NCI-H2171 treated with DMSO at 0.1 percent for 48 hours (cell line): ENCODE data around the gene PGAP6.
"Not testable (repeated sequence)": the region's sequence is repeated elsewhere in the genome, so short reads cannot be mapped to it uniquely, and the experiment has no call there.

Experiments
- DNase-seq: peaks from one replicate; lab custom pipeline; 2025; lab: John Stamatoyannopoulos, UW

PGAP6 gene

DNA sequence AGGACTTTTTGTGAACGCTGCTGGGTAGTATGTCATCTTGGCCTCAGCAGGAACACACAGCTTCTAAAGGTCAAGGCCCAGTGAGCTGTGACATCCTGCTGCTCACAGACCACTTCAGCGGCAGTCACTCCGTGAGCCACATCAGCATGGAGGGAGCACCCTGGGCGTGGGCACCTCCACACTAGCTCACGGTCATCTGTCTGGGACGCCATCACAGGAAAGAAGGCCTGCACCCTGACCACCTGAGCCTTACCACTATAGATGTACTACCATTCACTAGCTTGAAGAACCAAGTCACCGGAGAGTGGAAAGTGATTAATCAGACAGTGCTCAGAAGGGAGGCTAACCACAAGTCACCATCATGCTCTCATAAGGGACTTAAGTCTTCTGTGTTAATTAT, 32.6 kb downstream of the PGAP6 start:
- no peak for DNase-seq

DNA sequence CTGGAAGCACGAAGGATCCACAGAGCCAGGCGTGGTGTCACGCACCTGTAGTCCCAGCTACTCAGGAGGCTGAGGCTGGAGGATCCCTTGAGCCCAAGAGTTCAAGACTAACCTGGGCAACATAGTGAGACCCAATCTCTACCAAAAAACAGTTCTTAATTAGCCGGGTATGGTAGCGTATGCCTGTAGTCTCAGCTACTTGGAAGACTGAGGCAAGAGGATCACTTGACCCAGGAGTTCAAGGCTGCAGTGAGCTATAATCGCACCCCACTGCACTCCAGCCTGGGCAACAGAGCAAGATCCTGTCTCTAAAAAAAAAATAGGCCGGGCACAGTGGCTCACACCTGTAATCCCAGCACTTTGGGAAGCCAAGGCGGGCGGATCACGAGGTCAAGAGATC, 33.3 kb downstream of the PGAP6 start:
- not testable (repeated sequence) for DNase-seq

DNA sequence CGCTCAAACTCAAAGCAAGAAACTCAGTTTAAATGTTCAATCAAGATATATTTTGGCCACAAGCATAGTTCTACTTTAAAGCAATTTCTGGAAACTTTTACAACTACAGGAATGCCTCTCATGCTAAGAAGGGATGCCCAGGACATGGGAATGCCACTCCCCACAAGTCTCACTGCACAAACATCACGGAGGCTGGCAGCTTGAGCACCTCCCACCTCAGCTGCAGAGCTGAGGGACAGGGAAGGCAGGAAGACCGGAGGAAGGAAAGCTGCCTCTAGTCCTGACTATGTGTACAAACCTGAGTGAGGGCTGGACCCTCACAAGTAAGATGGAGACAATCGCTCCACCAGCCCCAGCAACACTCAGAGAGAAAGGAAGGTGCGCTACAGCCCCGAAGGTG, 34.6 kb downstream of the PGAP6 start:
- DNase-seq, result no peak

DNA sequence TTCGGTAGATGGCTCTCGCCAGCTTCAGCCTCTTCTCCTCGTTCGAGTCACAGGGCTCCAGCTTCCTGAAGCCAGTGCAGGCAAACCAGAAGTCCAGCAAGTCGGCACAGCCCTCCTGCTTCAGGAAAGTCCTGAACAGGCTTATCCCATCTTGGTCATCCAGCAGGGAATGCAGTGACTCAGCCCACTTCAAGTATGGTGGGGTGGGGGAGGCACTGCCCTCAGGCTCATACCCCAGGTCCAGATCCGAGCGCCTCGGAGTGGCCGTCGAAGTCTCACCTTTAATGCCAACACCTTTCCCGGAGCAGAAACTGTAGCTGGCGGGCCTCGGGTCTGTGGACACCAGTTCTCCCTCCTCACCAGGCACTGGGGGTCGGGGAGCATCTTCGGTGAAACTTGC, 35.2 kb downstream of the PGAP6 start:
- DNase-seq, result no peak

DNA sequence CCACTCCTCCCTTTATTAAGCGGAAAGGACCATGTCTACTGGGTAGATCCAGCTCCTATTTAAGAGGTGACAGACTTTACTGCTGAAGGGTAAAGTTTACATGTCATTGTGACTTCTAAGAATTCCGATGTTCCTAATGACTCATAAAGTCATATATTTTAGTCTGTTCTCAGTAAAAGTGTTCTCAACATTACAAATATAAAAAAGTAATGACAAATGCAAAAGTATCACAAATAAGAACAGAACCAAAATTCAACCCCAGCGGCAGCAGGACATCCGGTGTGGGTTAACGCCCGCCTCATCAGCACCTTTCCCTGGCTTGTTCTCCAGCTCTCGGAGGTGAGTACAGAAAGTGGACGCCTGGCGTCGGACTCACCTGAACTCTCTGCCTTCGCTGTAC, 36.0 kb downstream of the PGAP6 start:
- no peak for DNase-seq

DNA sequence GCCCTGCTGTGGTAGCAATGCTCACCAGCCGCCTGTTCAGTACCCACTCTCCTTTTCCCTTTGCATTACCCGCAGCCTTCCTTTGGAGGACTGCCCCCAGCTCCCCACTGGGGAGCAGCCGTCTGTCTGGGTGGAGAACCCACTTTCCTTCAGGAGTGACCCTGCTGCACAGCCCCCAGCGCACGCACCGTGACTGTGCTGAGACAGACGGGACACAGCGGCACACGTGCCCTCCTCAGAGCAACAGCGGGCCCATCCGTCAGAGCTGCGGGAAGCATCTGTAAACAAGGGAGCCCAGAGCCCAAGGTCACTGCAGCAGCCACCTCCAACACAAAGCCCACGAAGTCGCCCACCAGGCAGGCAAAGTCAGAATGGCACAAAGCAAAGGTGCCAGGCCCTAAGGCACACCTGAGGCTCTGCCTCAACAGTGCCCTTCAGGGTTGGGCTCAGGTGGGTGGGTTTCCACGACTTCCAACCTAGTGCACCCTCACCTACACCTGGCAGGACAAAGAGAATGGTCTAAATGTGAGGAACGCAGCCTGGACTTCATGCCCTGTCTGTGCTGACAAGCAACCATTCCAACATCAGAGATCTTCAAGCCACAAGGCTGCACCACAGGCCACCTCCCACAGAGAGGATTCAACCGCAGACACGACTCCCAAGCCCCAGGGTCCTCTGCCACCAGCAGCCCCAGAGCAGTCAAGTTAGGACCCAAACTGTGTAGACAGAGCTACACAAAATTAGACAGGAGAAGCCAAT, 39.1 kb downstream of the PGAP6 start:
- DNase-seq, result no peak

DNA sequence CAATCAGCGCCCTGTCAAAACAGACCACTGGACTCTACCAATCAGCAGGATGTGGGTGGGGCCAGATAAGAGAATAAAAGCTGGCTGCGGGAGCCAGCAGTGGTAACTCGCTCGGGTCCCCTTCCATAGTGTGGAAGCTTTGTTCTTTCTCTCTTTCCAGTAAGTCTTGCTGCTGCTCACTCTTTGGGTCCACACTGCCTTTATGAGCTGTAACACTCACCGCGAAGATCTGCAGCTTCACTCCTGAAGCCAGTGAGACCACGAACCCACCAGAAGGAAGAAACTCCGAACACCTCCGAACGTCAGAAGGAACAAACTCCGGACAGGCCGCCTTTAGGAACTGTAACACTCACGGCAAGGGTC, 39.8 kb downstream of the PGAP6 start:
- not testable (repeated sequence) for DNase-seq

DNA sequence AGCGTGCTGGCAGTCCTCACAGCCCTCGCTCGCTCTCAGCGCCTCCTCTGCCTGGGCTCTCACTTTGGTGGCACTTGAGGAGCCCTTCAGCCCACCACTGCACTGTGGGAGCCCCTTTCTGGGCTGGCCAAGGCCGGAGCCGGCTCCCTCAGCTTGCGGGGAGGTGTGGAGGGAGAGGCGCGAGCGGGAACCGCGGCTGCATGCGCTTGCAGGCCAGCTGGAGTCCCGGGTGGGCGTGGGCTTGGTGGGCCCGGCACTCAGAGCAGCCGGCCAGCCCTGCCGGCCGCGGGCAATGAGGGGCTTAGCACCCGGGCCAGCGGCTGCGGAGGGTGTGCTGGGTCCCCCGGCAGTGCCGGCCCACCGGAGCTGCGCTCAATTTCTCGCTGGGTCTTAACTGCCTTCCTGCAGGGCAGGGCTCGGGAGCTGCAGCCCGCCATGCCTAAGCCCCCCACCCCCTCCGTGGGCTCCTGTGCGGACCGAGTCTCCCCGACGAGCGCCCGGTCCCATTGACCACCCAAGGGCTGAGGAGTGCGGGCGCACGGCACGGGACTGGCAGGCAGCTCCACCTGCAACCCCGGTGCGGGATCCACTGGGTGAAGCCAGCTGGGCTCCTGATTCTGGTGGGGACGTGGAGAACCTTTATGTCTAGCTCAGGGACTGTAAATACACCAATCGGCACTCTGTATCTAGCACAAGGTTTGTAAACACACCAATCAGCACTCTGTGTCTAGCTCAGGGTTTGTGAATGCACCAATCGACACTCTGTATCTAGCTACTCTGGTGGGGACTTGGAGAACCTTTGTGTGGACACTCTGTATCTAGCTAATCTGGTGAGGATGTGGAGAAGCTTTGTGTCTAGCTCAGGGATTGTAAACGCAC, 40.4 kb downstream of the PGAP6 start:
- not testable (repeated sequence) for DNase-seq

DNA sequence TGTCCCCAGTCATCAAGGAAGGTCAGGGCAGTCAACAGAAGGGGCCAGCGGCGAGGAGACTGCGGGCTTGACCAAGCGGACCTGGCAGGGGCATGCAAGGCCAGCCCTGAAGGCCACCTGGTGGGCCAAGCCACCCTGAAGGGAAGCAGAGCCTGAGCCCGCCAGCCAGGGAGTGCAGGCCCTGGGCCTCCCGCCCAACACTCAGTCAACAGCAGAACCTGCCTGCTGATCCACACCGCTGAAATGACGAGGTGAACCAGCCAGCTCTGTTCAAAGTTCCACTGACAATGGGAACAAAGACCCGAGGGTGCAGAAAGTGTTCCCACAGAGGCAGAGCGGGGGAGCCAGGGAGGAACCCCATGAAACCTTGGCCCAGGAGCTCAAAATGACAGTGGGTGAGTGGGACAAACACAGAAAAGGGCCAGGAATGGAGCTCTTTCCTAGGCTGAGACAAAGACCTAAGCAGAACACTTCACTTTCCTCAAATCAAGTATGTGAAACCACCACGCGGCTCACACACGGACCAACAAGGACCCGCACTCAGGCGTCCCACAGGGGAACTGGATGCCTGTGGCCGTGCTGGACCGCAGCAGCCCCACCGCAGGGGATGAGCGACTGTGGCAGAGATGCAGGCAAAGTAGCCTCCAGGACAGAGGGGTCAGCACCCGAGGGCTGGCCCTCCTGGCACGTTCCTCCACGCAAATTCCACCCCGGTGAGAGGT, 41.2 kb downstream of the PGAP6 start:
- DNase-seq, result no peak

DNA sequence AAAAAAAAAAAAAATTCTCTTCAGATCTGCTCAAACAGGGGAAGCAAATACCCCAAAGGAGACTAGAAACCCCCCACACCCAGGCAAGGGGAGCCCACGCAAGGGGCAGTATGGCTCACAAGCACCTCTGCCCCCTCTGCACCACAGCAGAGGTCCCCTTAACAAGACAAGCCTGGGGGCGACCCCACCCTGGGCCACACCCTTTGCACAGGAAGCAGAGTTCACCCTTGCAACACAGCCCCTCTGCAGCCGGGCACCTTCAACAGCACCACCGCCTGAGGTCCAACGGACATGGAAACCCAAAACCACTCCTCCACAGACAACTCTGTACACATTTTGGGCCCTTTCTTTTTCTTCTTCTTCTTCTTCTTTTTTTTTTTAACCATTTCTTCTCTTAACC, 42.1 kb downstream of the PGAP6 start:
- DNase-seq, result no peak

DNA sequence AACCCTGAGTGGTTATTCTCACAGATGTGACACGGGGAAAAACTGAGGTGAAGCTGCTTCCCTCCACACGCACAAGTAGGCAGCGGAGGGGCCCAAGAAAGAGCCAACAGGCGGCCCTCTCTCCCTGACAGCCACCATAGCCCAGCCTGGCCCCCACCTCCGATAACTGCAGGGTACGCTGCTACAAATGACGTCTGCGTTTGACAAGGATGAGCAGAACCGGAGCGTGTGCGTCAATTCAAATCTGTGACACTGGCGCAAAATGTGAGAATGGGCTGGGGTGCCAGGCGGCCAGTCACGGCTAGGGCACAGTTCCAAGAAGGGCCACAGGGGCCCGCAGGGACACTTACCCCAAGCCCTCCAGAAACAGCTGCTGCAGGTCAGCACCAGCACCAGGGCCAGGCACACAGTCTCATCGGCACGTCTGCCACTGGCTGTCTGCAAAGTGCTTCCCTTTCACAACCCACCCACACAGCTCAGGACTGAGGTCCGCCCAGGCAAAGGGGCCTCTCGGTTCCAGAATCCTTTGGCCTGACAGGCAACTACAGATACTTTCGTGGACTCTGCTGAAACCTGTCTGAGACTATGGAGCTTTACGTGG, 43.7 kb downstream of the PGAP6 start:
- DNase-seq, result no peak

DNA sequence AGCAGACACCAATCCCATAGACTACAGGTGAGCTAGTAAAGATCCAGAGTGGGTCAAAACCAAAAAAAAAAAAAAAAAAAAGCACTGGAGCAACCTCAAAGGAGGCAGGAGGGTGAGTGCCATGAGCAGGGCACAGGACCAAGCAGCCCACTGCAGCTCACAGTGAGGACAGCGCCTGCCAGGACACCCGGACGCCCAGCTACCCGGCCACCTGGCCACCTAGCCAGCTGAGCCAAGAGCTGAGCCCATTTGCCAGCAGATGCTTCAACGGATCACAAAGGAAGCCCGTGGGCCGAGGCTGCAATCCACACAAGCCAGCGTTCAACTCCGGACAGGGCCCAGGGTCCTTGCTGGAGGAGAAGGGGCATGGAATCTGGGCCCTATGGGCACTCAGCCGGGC, 44.3 kb downstream of the PGAP6 start:
- DNase-seq, result no peak

DNA sequence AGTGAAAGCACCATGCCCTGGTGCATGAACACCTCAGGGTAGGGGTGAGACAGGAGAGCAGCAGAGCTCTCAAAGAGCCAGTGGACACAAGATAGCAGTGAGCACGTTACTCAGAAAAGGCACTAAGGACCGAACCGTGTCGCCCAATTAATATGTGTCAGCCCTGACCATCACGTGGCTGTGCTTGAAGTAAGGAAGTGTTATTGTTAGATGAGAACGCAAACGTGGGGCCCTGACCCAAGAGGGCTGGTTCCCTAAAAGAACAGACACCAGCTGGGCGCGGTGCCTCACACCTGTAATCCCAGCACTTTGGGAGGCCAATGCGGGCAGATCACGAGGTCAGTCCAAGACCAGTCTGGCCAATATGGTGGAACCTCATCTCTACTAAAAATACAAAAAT, 45.5 kb downstream of the PGAP6 start:
- no peak for DNase-seq

DNA sequence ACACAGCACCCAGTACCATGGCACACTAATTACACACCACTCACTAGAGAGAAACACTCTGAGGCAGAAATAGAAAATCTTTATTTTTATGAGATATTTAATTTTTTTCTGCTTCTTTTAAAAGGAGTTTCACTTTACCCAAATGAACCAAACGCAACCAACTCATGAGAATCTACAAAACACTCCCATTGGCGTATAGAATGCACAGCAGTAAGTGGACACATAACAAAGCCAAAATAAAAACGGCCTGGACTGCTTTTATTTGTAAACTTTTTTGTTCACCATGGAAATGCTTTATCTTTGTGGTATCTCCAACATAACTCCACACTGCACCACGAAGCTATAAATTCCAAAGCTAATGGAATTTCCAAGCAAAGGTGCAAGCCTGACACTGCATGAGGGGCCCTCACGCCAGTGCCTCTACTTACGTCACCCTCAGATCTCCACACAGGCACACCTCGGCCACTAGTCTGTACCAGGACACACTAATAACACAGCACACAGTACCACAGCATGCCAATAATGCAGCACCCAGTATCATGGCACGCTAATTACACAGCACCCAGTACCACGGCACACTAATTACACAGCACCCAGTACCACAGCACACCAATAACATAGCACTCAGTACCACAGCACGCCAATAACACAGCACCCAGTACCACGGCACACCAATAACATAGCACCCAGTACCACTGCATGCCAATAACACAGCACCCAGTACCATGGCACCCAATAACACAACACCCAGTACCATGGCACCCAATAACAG, 46.7 kb downstream of the PGAP6 start:
- DNase-seq, result not testable (repeated sequence)

DNA sequence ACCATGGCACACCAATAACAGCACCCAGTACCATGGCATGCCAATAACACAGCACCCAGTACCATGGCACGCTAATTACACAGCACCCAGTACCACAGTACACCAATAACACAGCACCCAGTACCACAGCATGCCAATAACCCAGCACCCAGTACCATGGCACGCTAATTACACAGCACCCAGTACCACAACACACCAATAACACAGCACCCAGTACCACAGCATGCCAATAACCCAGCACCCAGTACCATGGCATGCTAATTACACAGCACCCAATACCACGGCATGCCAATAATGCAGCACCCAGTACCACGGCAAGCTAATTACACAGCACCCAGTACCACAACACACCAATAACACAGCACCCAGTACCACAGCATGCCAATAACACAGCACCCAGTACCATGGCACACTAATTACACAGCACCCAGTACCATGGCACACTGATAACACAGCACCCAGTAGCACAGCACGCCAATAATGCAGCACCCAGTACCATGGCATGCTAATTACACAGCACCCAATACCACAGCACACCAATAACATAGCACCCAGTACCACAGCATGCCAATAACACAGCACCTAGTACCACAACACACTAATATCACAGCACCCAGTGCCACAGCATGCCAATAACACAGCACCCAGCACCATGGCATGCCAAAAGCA, 47.5 kb downstream of the PGAP6 start:
- DNase-seq, result not testable (repeated sequence)

DNA sequence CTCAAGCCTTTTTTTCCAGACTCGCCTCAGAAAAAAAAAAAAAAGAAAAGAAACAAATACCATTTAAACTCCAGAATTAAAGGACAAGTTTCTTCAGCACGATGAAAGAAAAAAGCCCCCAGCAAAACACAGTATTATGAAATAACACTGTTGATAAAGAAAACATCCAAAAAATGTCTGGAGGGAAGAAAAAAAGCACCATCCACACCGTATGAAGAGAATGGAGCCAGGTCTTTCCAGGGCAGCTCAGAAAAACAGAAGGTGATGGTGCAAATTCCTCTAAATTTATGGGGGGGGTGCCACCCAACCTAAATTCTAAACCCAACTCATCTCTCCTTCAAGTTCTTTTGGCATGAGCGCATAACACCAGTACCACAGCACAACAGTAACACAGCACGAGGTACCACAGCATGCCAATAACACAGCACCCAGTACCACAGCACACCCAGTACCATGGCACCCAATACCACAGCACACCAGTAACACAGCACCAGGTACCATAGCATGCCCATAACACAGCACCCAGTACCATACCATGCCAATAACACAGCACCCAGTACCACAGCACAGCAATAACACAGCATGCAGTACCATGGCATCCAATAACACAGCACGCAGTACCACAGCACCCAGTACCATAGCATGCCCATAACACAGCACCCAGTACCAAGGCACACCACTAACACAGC, 48.2 kb downstream of the PGAP6 start:
- no peak for DNase-seq

DNA sequence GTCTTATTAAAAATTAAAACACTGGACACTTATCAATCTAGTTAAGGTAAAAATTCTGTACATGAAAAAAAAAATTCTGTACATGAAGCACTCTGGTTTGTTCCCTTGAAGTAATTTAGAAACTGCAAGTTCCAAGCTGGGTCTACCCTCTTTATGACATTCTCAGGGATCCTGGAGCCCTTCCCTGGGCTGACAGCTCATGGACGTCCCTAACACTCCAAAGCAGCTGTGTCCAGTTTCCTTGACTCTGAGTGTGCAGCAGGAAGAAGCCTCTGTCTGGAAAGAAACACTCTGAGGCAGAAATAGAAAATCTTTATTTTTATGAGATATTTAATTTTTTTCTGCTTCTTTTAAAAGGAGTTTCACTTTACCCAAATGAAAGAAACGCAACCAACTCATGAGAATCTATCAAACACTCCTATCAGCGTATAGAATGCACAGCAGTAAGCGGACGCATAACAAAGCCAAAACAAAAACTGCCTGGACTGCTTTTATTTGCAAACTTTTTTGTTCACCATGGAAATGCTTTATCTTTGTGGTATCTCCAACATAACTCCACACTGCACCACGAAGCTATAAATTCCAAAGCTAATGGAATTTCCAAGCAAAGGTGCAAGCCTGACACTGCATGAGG, 50.5 kb downstream of the PGAP6 start:
- DNase-seq, result not testable (repeated sequence)

DNA sequence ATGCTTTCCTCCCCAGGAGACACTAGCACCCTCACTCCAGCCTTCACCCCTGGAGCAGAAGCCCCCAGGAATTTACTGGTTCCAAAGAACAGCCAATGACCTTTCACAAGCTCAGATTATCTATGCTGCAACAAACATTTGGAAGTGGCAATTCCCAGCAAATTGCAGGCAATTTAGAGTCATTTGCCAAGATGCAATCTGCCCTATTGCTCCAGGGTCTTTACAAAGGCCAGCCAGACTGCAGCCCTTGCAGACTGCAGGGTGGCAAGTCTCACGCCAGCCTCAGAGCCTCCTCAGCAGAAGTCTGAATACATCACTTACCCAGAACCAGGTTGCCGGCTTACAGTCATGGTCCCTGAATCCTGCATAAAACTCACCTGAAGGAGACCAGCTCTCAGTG, 51.0 kb downstream of the PGAP6 start:
- DNase-seq, result no peak

DNA sequence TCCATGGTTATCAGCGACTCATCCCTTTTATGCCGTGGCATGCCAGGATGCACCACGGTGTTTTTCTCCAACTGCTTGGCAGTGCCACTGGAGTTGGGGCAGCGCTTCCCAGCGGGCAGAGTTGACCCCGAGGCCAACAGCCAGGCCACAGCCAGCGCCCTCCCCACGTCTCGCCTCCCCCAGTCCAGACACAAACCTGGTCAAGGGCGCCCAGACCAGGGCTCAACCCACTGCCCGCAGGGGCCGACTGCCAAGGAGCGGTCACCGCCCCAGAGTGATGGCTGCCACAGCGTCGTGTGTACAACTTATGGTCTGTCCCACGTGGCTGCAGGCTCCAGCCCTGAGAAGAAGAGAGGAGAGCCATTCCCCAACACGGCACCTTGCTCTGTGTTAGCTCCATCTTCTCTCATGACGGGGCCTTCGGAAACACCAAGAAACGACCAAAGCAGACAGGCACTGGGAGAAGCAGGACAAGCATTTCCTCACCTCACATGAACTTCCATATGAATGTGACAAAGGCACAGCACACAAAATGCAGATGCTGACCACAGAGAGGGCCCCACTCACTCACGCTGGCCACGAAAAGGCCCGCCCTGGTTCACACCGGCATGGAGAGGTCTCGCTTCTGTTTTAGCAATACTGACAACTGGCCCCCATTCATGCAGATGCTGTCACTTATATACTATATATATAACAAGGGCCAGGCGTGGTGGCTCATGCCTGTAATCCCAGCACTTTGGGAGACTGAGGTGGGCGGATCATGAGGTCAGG, 56.2 kb downstream of the PGAP6 start:
- DNase-seq, result no peak
